GM12875 (cell line): Measurements from ENCODE around the gene OXER1.

Source experiments
- H3K4me3 ChIP-seq: one replicate; pipeline ENCODE4 v1.5.1; 2011; ENCODE audit warnings: low read depth, low read length, control low read depth
- TF ChIP-seq, protein P1 (sequence below): IDR thresholded peaks from 2 replicates; pipeline ENCODE4 v1.5.1; 2011; ENCODE audit warnings: low read depth, mild to moderate bottlenecking, control low read depth, inconsistent platforms, low read length, moderate library complexity, borderline replicate concordance; ENCODE audit not compliant: insufficient read depth

The OXER1 gene

DNA sequence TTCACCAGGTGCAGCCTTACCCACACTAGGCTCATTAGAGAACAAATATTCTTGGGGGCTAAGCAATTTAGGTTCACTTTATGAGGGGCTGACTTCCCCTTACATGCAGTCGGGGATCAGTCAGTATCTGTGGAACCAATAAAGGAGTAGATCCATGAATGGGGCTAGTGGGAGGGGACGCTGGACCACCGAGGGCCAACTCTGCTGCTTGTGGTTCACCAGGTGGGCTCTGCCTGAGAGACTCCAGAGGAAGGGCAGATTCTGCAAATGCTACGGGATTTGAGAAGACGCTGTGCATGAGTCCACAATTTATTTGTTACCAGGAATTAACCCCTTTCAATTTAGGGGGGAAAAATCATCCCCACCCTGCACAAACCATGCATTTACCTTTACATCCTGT, 44.4 kb upstream of the OXER1 start:
- TF ChIP-seq, protein P1, sequence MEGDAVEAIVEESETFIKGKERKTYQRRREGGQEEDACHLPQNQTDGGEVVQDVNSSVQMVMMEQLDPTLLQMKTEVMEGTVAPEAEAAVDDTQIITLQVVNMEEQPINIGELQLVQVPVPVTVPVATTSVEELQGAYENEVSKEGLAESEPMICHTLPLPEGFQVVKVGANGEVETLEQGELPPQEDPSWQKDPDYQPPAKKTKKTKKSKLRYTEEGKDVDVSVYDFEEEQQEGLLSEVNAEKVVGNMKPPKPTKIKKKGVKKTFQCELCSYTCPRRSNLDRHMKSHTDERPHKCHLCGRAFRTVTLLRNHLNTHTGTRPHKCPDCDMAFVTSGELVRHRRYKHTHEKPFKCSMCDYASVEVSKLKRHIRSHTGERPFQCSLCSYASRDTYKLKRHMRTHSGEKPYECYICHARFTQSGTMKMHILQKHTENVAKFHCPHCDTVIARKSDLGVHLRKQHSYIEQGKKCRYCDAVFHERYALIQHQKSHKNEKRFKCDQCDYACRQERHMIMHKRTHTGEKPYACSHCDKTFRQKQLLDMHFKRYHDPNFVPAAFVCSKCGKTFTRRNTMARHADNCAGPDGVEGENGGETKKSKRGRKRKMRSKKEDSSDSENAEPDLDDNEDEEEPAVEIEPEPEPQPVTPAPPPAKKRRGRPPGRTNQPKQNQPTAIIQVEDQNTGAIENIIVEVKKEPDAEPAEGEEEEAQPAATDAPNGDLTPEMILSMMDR, result no peak
- no peak overlapping the region for H3K4me3 ChIP-seq

DNA sequence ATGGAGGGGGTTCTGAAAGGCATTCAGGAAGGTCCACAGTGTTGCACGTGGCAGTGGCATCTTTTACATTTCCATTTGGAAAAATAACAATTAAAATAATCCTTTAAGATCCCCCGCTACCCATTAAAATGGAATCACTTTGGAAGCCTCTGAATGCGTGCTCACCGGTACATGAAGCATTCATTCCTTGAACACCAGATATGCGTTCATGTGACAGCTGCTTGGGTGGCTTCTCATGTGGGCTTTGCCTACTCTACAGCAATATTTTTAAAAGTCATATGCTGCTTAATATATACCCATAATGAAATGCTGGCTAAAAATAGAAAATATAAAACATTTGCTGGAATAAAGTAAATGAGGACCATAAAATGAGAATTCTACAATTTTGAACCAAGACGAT, 42.9 kb upstream of the OXER1 start:
- H3K4me3 ChIP-seq, result no peak overlapping the region
- TF ChIP-seq, protein P1, result no peak

DNA sequence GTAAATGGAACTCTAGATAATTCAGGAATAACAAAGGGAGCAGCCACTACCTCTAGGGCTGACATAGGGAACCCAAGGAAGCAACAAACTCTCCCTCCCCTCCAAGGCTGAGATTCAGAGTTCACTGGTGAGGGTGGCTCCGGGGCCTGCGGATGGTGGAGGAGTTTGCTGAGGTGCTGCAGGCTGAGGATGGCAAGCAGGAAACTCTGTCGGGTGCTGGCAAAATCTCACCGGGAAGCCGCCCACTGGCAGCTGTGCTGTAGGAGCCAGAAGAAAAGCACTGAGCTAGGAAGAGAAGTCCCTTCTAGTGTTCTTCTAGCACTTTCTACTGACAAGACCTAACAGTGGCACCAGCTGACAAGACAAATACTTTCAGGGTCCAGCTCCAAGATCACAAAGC, 41.0 kb upstream of the OXER1 start:
- H3K4me3 ChIP-seq, result no peak overlapping the region
- TF ChIP-seq, protein P1, result no peak

DNA sequence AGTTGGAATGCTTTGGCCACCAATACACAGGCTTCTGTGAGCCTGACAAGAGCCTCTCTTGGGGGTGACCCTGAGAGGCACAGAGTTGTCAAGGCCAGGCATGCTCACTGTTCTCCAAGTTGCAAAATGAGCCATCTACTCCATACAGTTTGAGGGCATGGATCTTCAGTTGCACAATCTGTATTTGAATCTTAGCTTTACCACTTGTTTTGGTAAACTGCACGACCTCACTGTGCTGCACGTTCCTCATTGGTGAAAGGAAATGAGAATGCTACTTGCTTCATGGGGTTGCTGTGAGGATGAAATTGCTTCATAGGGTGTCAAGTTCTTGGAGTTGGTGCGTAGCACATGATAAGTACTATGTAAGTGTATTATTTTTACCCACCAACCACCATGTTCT, 40.4 kb upstream of the OXER1 start:
- no peak overlapping the region for H3K4me3 ChIP-seq
- TF ChIP-seq, protein P1, result no peak

DNA sequence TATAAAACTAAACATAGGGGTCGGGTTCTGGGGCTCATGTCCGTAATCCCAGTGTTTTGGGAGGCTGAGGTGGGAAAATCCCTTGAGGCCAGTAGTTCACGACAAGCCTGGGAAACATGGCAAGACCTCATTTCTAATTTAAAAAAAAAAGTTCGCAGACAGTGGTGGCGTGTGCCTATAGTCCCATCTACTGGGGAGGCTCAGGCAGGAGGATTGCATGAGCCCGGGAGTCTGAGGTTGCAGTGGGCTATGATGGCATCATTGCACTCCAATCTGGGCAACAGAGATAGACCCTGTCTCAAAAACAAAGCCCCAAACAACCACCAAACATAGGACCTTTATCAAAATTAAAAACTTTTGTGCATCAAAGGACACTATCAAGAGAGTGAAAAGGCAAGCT, 38.2 kb upstream of the OXER1 start:
- TF ChIP-seq, protein P1, result no peak
- H3K4me3 ChIP-seq, result no peak overlapping the region

DNA sequence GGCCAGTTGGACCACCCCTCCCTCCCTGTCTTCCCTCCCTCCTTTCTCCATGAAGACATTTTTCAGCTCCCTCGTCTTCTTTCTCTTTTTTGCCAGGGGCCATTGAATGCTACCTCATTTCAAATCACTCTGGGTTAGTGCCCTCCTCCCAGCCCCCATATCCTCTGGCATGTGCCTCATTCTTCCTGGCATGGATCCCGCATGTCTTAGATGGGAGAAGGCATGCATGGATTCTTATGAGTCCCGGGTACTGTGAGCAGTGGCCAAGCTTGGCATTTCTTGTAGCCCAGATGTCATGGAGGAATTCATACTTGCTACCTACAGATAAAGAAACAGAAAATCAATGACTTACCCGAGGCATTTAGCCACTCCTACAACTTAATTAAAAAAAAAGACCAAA, 37.4 kb upstream of the OXER1 start:
- TF ChIP-seq, protein P1, result no peak
- H3K4me3 ChIP-seq, result no peak overlapping the region

DNA sequence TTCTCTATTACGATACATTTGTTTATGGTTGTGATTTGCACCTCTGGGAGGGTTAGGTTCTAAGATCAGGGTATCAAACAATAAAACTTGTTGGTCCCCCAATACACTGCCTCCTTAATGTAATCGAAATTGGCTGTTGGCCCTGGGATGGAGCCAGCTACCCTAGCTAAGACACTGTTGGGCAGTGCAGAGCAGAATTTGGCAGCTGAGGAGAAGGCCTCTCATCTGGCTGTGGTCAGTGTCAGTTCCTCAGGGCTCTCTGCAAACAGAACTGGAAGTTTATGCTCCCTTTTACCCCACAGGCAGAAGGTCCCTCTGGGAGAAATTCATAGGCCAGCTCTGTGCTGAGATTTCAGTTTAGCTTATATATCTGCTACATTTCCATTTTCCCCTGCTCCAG, 37.0 kb upstream of the OXER1 start:
- H3K4me3 ChIP-seq, result no peak overlapping the region
- TF ChIP-seq, protein P1, result no peak
